ENCODE data around the gene SNAP91.

DNA sequence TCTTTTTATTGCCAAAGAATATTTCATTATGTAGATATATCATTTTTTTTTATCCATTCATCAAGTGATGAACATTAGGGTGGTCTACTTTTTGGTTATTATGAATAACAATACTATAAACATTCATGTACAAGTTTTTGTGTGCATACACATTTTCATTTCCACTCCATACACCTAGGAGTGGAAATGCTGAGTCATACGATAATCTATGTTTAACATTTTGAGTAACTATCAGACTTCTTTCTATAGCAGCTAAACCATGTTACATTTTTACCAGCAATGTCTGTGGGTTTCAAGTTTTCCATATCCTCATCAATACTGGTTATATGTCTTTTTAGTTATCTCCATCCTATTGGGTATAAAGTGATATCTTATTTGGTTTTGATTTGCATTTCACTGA, 130.8 kb downstream of the SNAP91 start:
- TF ChIP-seq EZH2 (IDR thresholded peaks at IDR 0.05) (no peak), POLR2AphosphoS5 (IDR thresholded peaks at IDR 0.05; ENCODE audit: borderline replicate concordance, low read depth, low read length) (no peak)
